ENCODE measurements around the gene DDX42. TPM values are rescaled to one million over a fixed set of nuclear protein-coding genes. Genes with fewer than 3 reads are reported as not detected.

The DDX42 gene
- total RNA-seq, 1 experiment from 2014 or later, result 174 TPM

- TF ChIP-seq, protein P1, sequence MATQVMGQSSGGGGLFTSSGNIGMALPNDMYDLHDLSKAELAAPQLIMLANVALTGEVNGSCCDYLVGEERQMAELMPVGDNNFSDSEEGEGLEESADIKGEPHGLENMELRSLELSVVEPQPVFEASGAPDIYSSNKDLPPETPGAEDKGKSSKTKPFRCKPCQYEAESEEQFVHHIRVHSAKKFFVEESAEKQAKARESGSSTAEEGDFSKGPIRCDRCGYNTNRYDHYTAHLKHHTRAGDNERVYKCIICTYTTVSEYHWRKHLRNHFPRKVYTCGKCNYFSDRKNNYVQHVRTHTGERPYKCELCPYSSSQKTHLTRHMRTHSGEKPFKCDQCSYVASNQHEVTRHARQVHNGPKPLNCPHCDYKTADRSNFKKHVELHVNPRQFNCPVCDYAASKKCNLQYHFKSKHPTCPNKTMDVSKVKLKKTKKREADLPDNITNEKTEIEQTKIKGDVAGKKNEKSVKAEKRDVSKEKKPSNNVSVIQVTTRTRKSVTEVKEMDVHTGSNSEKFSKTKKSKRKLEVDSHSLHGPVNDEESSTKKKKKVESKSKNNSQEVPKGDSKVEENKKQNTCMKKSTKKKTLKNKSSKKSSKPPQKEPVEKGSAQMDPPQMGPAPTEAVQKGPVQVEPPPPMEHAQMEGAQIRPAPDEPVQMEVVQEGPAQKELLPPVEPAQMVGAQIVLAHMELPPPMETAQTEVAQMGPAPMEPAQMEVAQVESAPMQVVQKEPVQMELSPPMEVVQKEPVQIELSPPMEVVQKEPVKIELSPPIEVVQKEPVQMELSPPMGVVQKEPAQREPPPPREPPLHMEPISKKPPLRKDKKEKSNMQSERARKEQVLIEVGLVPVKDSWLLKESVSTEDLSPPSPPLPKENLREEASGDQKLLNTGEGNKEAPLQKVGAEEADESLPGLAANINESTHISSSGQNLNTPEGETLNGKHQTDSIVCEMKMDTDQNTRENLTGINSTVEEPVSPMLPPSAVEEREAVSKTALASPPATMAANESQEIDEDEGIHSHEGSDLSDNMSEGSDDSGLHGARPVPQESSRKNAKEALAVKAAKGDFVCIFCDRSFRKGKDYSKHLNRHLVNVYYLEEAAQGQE (IDR thresholded peaks at IDR 0.05; ENCODE audit: low read depth), result no peak
- TF ChIP-seq, protein P2, sequence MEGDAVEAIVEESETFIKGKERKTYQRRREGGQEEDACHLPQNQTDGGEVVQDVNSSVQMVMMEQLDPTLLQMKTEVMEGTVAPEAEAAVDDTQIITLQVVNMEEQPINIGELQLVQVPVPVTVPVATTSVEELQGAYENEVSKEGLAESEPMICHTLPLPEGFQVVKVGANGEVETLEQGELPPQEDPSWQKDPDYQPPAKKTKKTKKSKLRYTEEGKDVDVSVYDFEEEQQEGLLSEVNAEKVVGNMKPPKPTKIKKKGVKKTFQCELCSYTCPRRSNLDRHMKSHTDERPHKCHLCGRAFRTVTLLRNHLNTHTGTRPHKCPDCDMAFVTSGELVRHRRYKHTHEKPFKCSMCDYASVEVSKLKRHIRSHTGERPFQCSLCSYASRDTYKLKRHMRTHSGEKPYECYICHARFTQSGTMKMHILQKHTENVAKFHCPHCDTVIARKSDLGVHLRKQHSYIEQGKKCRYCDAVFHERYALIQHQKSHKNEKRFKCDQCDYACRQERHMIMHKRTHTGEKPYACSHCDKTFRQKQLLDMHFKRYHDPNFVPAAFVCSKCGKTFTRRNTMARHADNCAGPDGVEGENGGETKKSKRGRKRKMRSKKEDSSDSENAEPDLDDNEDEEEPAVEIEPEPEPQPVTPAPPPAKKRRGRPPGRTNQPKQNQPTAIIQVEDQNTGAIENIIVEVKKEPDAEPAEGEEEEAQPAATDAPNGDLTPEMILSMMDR (IDR thresholded peaks at IDR 0.05 in 2 of 3, conservative IDR thresholded peaks at IDR 0.05 in 1 of 3; ENCODE audit: borderline replicate concordance in 1 of 3, insufficient read depth in 1 of 3, low read depth in 2 of 3, low read length in 2 of 3), result no peak
- no peak for TF ChIP-seq TCF7L2 (IDR thresholded peaks at IDR 0.05; ENCODE audit: borderline replicate concordance, extremely low read depth, insufficient read depth, insufficient read length)
- TF ChIP-seq EZH2phosphoT487 (IDR thresholded peaks at IDR 0.05; ENCODE audit: borderline replicate concordance), result no peak
- TF ChIP-seq YY1 (IDR thresholded peaks at IDR 0.05; ENCODE audit: extremely low read depth, insufficient replicate concordance, low read depth, low read length), result no peak
- no peak for TF ChIP-seq EGR1 (IDR thresholded peaks at IDR 0.05; ENCODE audit: low read depth)
- TF ChIP-seq JUND (IDR thresholded peaks at IDR 0.05), result no peak
Measured at GRCh38 chr17:63837480-63837879, 63.5 kb downstream of the DDX42 start (continued).
